GM21786 (cell line): ENCODE results near the gene KRTAP10-1.

Experiments
- ATAC-seq: cut with Tn5 transposase; IDR thresholded peaks from one replicate; pipeline ENCODE4 v1.9.1; 2021; ENCODE audit not compliant: unreplicated experiment

KRTAP10-1 gene

DNA sequence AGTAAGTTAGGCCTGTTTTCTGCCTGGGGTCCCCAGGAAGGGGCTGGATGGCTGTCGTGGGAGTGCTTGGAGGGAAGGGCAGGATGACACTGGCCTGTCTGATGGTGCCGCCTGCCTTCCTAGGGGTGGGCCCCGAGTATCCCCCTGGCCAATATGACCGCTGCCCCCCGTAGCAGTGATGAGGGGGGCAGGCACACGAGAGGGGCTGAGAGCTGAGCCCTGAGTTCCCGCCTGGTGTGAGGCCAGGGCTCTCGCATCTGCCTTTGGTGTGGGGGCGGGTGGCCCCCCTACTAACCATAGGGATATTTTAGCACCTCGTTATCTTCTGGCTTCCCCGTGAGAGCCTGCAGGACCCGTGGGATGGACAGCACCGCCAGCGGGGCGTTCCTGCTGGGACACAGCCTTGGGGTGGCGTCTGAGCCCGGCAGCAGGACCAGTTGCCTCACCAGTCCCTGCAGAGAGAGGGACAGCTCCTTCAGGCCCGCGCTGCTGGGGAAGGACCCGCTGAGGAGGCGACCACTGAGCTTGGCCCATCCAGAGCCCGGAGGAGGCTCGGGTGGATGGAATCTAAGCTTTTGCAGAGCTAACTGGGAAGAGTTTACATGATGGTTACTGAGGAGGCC, 10.4 kb downstream of the KRTAP10-1 start:
- no peak for ATAC-seq

DNA sequence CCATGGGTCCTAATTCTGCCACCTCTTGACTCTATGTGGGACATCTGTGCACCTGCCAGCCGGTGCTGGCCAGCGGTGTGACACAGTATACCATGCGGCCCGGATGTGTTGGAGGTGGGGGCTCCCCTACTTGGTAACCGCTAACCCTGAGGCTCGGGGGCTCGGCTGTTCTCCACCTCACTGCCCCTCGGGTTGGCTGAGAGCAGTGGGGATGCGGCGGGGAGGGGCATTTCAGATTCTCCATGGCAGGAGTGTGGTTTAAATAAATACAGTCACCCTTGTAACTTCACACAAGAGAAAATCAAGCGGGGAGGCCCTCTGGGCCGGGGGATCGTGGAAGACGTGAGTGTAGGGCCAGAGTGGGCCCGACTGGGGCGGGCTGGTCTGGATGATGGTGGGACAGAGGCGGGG, 11.0 kb downstream of the KRTAP10-1 start:
- no peak for ATAC-seq

DNA sequence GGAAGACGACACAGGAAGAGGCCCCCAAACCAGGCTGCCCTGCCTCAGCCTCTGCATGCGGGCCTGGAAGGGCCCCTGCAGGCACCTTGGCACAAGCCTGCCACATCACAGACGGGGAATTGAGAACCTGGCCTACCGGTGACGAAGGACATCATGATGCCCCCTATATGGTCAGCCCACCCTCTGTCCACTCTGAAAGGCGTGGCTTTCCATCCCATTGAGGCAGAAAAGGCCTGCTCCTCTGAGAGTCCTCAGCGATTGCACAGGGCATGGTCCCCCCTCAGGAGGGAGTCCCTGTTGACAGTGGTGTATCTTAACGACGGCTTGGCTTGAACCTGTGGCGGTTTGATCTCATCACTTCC, 11.4 kb downstream of the KRTAP10-1 start:
- no peak for ATAC-seq

DNA sequence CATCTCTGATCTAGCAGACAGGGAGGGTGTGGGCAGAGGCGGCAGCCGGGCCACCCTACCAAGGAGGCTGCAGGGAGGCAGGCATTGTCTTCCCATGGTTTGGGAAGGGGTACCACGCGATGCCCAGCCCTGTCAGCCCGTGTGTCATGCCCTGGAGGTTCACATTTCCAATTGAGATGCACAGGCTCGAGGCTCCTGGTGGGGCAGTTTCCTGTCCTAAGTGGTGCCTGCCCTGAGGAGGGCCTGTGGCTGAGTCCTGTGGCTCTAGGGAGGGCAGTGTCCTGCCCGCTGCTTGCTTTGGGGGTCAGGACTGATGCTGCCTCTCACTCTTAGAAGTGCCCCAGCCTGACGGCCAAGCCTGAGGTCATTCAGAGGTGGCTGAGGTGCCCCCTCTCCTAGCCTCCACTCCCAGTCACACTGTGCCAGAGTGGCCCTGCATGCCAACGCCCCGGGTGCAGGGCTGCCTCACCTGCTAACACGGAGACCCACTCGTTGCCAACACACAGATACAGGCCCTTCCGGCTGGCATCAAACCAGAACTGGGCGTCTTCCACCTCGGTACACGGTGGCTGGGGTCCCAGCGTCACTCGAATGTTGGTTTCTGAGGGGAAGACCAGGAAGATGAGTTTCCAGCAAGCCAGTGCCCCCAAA, 11.9 kb downstream of the KRTAP10-1 start:
- ATAC-seq = no peak

DNA sequence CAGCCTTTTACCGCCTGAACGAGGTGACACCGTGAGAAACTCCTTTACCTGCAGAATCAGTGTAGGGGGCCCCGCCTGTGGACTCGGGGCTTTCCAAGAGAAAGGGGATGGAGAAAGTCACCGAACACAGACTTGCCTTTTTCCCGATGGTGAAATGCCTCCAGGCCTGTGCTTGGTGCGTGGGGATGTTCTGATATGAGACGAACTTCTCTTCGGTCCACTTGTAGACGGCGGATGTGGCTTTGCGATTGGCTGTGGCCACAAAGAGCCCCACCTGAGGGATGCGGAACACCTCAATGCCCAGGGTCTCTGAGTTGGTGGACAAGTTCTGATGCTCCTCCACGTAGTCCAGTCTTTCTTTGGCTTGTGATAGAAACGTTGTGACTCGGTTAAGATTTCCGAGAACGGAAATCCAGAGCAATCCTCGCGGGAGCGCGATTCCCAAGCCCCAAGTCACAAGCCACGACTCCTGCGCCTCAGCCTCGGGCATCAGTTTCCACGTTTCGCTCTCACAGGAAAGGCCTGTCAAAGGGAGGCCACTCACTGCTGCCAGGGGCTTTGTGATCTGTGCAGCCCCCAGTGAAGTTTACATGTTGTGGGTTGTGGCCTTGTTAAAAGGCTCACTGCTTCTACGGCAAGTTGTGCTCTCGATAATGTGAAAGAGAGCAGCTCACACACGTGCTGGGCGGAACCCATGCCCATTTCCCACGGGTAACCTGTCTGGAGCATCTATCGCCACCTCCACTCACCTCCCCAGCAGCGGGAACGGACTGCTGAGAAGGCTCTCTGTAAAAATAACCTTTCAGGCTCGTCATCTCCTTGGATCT, 12.6 kb downstream of the KRTAP10-1 start:
- ATAC-seq = no peak

DNA sequence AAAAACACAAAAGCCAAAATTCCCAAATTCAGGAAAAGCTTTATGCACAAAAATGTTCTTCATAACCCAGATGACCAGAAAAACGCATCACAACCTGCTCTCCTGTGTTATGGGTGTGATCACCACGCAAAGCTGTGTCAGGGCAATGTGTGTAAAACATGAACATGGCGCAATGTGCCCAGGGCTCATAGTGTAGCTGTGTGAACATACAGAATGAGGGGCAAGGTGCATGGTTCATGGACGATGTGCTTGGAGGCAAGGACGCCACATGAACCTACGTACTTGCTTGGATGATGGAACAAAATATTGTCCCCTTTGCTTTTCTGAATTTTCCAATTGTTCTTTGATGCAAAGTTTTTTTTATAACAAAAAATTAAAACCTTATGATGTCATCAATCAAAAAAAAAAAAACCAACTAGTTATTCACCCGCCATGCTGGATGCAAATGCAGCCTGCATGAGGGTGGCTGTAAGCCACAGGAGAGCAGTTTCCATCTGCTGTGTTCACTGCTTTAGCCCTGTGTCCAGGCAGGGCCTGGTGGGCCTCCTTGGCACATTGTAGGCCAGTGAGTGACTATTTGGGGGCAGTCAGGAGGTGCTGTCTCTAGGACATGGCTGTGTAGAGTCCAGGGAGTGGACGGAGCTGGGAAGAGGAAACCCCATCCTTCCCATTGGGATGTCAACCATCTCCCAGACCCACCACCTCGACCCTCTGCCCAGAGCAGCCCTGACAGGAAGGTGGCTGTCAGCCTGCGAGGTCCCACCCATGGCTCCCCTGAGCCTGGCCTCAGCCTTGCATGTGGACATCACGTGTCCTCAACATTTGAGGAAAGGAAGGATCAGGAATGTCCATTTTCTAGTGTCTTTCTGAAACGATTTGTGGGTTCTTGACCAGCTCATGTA, 13.6 kb downstream of the KRTAP10-1 start:
- no peak for ATAC-seq

DNA sequence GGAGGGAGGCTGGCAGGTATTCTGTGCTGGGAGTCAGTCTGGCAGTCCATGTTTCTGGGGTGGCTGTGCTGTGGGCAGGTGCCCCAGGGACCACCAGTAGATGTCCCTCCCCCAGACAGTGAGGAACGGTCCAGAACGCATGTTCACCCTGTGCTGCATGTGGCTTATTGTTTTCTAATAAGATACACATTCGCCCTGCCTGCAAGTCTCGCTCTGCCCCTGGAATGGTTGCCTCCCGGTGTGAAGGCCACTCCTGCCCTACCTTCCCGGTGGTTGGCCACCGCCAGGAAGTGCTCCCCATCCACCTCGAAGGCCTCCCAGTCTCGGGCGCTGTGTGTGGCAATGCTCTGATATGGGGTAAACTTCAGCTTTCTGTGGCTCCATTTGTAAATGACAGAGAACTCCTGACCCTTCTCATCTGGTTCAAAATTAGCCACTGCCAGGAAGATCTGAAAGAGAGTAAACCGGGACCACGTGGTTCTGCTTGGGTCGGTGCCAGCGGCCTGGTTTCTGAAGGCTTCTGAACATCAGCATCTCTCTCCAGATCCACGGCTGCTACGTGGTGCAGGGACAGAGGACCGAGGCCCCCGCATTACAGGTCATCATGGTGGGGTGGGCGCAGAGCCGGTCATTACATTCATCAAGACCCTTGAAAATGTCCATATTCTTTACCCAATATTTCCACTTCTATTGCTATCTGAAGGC, 14.5 kb downstream of the KRTAP10-1 start:
- no peak for ATAC-seq

DNA sequence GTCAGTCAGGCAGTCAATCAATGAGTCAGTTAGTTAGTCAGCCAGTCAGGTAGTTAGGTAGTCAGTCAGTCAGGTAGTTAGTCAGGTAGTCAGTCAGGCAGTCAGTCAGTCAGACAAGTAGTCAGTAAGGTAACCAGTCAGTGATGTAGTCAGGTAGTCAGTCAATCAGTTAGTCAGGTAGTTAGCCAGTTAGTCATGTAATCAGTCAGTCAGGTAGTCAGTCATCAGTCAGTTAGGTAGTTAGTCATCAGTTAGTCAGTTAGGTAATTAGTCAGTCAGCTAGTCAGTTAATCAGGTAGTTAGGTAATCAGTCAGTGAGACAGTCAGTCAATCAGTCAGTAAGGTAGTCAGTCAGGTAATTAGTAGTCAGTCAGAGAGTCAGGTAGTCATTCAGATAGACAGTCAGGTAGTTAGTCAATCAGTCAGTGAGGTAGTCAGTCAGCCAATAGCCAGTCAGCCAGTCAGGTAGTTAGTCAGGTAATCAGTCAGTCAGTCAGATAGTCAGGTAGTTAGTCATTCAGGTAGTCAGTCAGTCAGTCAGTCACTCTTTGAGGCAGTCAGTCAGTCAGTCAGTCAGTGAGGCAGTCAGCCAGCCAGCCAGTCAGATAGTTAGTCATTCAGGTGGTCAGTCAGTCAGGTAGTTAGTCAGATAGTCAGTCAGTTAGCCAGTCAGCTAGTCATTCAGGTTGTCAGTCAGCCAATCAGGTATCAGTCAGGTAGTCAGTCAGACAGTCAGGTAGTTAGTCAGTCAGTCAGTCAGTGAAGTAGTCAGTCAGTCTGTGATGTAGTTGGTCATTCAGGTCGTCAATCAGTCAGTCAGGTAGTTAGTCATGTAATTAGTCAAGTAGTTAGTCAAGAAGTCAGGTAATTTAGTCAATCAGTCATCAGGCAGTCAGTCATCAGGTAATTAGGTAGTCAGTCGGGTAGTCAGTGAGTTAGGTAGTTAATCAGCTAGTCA, 15.3 kb downstream of the KRTAP10-1 start:
- no peak for ATAC-seq

DNA sequence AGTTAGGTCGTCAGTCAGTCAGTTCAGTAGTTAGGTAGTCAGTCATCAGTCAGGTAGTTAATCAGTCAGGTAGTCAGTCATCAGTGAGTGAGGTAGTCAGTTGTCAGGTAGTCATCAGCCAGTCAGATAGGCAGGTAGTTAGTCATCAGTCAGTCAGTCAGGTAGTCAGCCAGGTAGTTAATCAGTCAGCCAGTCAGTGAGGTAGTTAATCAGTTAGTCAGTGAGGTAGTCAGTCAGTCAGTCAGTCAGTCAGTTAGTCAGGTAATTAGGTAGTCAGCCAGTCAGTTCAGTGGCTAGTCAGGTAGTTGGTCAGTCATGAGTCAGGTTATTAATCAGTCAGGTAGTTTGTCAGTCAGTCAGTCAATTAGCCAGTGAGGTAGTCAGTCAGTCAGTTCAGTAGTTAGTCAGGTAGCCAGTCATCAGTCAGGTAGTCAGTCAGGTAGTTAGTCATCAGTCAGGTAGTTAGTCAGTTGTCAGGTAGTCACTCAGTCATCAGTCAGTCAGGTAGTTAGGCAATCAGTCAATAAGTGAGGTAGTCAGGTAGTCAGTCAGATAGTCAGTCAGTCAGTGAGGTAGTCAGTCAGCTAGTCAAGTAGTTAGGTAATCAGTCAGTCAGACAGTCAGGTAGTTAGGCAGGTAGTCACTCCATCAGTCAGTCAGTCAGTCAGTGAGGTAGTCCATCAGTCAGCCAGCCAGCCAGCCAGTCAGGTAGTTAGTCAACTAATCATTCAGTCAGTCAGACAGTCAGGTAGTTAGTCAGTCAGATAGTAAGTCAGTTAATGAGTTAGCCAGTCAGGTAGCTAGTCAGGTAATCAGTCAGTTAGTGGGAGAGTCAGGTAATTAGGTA, 16.2 kb downstream of the KRTAP10-1 start:
- ATAC-seq = no peak

DNA sequence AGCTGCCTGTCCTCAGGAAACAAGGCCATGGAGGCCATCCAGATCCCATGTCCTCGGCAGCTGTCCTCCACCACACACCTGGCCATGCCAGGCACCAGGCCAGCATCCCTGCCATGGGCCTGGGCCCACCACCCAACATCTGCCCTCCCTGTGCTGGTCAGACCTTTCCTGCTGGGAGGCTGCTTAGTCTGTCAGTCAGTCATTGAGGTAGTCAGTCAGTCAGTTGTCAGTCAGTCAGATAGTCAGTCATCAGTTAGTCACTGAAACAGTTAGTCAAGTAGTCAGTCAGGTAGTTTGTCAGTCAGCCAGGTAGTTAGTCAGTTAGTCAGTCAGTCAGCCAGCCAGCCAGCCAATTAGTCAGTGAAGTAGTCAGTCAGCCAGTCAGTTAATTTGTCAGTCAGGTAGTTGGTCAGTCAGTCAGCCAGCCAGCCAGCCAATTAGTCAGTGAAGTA, 17.2 kb downstream of the KRTAP10-1 start:
- ATAC-seq = no peak

DNA sequence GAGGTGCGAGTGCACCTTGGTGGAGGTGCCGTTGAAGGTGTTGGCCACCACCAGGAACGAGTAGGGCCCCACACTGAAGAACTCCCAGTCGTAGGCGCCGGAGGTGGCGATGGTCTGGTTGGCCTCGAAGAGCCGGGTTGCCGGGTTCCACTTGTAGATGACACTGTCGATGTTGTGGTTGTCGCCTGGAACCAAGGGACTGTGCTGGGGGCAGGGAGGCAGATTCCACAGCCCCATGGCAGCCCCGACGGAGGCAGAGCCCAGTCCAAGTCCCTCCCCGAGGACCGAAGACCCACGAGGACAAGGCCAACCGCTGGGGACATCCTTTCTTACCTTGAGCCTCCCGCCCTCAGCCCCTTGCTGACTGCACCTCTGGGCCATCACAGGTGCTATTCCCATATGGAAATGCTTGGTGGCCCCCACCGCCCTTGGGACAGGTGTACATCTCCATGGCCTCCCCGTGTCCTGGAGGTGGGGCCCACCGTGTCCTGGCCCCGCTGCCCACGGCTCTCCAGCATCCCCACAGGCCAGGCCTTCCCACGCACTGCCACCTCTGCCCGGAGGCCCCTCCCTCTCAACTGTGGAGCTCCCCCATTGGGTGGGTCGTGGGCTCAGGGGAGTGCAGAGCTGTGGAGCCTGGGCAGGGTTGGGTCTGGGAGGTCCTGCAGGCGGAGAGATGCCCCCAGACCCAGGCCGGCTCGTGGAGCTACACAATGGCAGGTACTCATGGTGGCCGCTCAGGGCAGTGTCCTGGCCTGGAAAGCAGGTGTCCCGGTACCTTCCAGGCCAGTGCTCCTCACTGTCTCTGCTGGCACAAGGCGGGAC, 17.9 kb downstream of the KRTAP10-1 start:
- ATAC-seq = no peak

DNA sequence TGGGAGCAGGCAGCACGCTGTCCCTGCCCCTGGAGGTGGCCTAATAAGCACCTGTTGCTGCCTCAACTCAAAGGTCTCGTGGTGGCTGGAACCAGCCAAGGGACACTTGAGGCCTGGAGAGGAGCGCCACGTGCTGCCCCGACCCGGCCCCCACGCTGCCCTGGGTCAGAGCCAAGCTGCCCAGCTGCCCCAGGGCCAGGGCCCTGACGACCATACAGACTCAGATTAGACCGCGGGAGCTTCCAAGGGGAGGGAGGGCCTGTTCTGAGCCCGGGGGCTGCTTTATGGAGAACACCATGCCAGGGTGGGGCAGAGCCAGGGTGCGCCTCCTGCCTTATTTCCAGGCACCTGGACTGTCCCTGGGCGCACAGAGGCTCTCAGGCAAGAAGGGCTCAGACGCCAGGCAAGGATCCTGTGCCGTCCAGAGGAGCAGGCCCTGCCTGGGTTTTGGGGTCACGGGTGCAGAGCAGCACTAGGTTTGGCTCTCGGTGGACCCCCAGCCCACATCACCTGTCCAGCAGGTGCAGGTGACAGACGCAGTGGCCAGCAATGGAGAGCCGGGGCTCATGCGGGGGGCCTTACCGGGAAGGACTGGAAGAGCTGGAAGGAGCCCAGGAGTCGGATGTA, 18.6 kb downstream of the KRTAP10-1 start:
- no peak for ATAC-seq

DNA sequence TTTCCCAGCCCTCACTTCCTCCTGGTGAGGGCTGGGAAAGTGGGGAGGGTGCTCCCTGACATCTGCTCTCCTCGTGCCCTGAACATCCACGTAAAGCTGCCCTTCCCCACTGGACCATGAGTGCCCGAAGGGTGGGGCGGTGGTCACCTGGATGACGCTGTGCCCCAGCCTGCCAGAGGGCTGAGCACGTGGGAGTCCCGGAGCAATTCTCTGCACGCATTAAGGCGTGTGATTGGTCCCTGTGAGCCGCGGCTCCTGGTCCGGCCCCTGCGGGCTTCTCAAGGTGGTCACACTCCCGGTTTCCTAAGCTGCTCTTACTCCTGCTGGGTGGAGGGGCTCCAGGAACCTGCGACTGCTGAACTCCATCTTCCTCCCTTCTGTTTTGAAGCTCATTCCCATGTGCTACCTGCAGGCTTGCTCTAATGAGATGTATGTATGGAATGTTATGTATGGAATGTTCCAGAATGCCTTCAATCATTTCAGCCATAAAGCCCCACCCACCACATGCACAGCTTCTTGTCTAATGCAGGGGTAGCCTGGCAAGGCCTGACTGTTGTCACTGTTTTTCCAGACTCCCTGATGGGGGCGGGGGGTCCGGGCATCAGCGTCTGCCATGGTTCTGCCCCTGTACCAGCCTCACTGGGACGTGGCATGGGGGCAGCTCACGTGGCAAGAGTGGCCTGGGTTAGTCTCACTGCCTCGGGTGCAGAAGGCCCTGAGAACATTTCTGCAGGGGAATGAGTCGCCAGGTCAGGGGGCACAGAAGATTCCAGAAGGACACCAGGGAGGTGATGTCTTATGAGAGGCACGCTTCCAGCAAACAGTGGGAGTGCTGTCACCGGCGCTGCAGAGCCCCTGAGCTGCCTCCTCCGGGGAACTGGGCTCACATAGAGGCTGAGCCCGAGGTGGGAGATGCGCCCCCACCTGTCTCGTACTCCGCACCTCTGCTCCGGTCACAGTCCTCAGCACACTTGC, 19.4 kb downstream of the KRTAP10-1 start:
- no peak for ATAC-seq

DNA sequence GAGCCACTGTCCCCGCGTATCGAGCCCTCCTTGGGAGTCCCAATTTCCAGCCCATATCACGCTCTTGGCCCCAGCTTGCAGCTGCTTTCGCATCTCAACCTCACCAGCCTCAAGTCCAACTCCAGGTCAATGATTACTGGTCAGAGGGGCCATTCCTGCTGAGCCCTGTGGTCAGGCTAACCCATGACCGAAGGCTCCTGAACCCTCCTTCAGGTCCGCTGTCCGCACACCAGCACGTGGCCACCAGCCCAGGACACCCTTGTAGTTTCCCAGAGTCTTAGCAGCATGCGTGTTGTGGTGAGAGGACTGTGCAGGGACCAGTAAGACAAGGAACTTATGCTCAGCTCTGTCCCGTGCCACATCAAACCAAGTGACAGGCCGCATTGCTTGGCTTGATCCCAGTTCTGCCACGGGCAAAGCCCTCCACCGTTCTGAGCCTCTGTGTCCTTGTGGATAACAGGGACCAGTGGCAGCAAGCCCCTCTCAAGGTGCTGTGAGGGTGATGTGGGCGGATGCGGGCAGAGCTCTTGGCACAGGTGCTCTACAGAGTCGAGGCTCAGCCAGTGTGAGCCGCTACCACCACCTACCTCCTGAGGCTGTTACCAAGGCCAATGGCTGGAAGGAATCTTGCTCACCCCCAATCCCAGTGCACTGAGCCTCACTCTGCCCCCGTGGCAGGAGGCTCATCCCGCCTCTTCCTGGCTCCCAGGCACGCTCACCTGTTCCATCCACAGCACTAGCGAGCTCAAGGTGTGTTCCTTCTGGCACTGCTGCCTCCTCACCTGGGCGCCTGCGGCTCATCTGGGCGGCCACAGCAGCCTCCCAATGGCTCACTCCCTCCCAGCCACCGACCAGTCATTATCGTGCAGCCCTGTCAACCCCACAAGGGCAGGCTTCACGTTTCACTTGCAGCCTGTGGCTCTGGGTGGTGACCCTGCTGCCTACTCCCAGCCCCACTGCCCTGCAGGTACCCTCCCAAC, 20.4 kb downstream of the KRTAP10-1 start:
- ATAC-seq = no peak

DNA sequence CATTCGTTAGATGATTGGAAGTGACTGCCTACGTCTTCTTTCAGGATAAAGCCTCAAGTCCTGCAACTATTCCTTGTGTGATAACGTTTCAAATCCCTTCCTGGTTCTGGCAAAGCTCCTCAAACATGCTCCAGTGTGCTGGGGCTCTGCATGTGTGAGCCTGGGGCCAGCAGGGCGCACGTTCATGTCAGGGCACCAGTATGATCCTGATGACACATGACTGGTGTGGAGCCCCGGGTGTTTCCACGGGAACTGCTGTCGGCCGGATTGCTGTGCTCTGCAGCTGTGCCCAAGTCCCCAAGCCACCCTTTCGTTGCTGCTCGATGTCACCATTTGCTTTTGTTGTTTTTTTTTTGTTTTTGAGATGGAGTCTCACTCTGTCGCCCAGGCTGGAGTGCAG, 21.3 kb downstream of the KRTAP10-1 start:
- no peak for ATAC-seq
